Dendritic cell treated with granulocyte-macrophage colony-stimulating factor and Interleukin-4, amounts not matched to agents 40 ng/mL and 50 ng/mL, for 4 days (primary cell): Measurements from ENCODE around the gene FMNL3.
A peak's percentile ranks its signal among the peaks of the same experiment; 100 is the strongest.
"Not testable (repeated sequence)": the region's sequence is repeated elsewhere in the genome, so short reads cannot be mapped to it uniquely, and the experiment has no call there.

Source experiments
- H3K27ac Mint-ChIP-seq: one replicate; pipeline ENCODE4 v1.8.0; 2022; ENCODE audit warnings: mild to moderate bottlenecking, mixed read lengths
- H3K27me3 Mint-ChIP-seq: one replicate; pipeline ENCODE4 v1.8.0; 2022; ENCODE audit warnings: mild to moderate bottlenecking, mixed read lengths
- H3K36me3 Mint-ChIP-seq: one replicate; pipeline ENCODE4 v1.8.0; 2022; ENCODE audit warnings: low read depth, mixed read lengths
- H3K4me1 Mint-ChIP-seq: one replicate; pipeline ENCODE4 v1.8.0; 2022; ENCODE audit warnings: low read depth, mixed read lengths
- H3K4me3 Mint-ChIP-seq: one replicate; pipeline ENCODE4 v1.8.0; 2022; ENCODE audit warnings: mild to moderate bottlenecking, moderate library complexity, mixed read lengths
- H3K9me3 Mint-ChIP-seq: one replicate; pipeline ENCODE4 v1.8.0; 2022; ENCODE audit warnings: mixed read lengths
- intact Hi-C: fragments of 100-400 bp; cut with micrococcal nuclease; formaldehyde crosslinking; loops from one replicate; pipeline ENCODE4 v1.15.0; 2022

FMNL3 gene, protein sequence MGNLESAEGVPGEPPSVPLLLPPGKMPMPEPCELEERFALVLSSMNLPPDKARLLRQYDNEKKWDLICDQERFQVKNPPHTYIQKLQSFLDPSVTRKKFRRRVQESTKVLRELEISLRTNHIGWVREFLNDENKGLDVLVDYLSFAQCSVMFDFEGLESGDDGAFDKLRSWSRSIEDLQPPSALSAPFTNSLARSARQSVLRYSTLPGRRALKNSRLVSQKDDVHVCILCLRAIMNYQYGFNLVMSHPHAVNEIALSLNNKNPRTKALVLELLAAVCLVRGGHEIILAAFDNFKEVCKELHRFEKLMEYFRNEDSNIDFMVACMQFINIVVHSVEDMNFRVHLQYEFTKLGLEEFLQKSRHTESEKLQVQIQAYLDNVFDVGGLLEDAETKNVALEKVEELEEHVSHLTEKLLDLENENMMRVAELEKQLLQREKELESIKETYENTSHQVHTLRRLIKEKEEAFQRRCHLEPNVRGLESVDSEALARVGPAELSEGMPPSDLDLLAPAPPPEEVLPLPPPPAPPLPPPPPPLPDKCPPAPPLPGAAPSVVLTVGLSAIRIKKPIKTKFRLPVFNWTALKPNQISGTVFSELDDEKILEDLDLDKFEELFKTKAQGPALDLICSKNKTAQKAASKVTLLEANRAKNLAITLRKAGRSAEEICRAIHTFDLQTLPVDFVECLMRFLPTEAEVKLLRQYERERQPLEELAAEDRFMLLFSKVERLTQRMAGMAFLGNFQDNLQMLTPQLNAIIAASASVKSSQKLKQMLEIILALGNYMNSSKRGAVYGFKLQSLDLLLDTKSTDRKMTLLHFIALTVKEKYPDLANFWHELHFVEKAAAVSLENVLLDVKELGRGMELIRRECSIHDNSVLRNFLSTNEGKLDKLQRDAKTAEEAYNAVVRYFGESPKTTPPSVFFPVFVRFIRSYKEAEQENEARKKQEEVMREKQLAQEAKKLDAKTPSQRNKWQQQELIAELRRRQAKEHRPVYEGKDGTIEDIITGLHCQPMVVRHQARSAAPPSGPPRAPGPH

GRCh38 chr12:49707128-49707811 lies at the start of gene FMNL3:
FMNL3 (minus strand) TSS chr12:49707405; CDS start chr12:49707180, 225 bp downstream.
- intact Hi-C loops = loop anchor here (1.0 to 5.0 kb wide), 4 partner anchors 34 to 140 kb away; partner anchors contain the start of genes MCRS1 and TMBIM6
- H3K27ac Mint-ChIP-seq = peak within 1 kb of the TSS; percentile 94
- peaks cover 58% of the 10 kb centered on the region for H3K4me1 Mint-ChIP-seq
- peaks cover 29% of the 10 kb centered on the region for H3K27me3 Mint-ChIP-seq
- peak within 1 kb of the TSS; percentile 99 for H3K4me3 Mint-ChIP-seq
- H3K36me3 Mint-ChIP-seq = peaks cover 16% of the 10 kb centered on the region
- H3K9me3 Mint-ChIP-seq = no peaks in the 10 kb centered on the region

DNA sequence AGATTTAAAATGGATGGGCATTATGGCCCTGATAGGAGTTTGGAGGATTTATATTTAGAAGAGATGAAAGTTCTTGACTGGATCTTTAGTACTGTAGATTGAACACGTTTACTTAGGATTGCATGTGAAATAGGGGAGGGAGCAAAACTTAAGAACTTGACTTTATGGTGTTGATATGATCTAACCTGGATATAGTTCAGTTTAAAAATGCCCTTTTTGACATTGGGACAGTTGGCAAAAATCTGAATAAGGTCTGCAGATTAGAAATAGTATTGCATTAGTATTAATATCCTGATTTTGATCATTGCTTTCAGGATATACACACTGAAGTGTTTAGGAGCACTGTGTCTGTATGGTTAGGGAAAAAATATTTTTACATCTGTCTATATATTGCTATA lies 43.8 kb upstream of the FMNL3 start:
- Mint-ChIP-seq H3K4me1 (peaks cover 83% of the 10 kb centered on the region), H3K4me3 (no peak overlapping the region), H3K36me3 (peaks cover 75% of the 10 kb centered on the region), H3K27me3 (no peaks in the 10 kb centered on the region), H3K27ac (peak overlapping the region; percentile 66), H3K9me3 (no peaks in the 10 kb centered on the region)
- intact Hi-C loops = no loop called here

DNA sequence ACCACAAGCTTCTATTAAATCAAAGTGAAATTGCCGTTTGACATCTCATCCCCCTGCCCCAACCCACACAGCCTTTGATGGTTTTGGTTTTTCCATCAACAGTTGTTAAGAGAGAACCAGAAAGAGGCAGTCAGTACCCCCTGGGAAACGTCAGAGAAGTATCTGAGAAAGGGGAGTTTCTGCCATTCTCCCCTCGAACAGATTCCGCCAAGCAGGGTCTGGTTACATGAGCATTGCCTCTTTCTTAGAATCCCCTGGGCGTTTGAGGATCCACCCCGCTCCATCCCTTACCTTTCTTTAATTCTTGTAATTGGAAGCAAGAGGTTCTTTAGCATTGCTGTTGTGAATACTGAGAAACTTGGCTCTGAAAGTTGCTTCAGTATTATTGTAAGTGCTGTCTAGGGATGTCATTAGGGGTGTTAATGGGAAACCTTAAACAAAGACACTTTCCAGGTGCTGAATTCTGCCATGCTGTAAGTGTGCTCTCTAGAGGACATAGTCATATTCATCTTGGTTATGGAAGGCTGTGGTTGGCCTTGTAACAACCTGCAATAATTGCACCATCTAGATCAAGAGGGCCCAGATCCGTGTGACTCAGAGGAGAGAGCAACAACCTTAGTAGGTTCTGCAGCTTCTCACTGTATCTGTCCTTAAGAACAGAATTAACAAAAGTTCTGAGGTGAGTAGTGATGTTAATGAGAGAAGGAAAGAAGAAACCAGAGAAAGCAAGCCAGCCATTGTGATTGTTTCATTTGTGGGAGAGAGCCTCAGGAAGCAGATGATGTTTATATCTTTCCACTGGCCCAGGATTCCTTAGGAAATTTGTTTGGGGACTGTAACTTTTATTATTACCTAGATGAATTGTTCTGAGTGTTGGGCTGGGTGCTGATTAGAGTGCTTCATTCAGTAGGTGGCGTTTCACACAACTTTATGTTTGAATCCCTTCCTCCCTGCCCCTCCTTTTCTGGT lies 43.1 kb upstream of the FMNL3 start:
- peak overlapping the region; percentile 66 for H3K27ac Mint-ChIP-seq
- H3K36me3 Mint-ChIP-seq = peaks cover 68% of the 10 kb centered on the region
- no peaks in the 10 kb centered on the region for H3K27me3 Mint-ChIP-seq
- no peak overlapping the region for H3K4me3 Mint-ChIP-seq
- intact Hi-C loops = no loop called here
- H3K9me3 Mint-ChIP-seq = no peaks in the 10 kb centered on the region
- H3K4me1 Mint-ChIP-seq = peaks cover 84% of the 10 kb centered on the region

DNA sequence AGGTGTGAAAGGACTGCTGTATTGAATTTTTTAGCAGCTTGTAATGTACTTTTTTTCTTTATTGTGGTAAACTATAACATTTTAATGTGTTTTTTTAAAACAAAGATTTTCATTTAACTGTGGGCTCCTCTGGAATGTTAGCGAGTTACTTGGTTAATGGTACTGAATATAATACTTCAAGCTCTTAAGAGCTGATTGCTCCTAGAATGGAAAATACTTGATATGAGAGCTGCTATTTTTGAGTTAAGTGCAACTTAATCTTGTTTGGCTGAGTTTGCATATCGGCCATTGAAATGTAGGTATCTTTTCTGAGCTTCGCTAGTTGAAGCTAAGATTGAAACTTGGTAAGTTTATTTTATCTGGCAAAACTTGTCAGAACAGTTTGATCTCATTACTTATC lies 41.6 kb upstream of the FMNL3 start:
- intact Hi-C loops = no loop called here
- H3K27me3 Mint-ChIP-seq = no peaks in the 10 kb centered on the region

GRCh38 chr12:49748306-49748705 lies 41.1 kb upstream of the FMNL3 start:
- intact Hi-C loops = no loop called here

More for the DNA sequence above, 41.6 kb upstream of the FMNL3 start:
- H3K4me3 Mint-ChIP-seq = no peak overlapping the region
- peaks cover 84% of the 10 kb centered on the region for H3K4me1 Mint-ChIP-seq
- no peak overlapping the region for H3K27ac Mint-ChIP-seq
- H3K36me3 Mint-ChIP-seq = peaks cover 66% of the 10 kb centered on the region
- H3K9me3 Mint-ChIP-seq = no peaks in the 10 kb centered on the region

GRCh38 chr12:49744363-49744885 lies 37.2 kb upstream of the FMNL3 start:
- Mint-ChIP-seq H3K27me3 (no peaks in the 10 kb centered on the region), H3K9me3 (no peaks in the 10 kb centered on the region), H3K4me1 (peaks cover 65% of the 10 kb centered on the region), H3K27ac (no peak overlapping the region), H3K4me3 (no peak overlapping the region), H3K36me3 (peaks cover 56% of the 10 kb centered on the region)
- intact Hi-C loops = no loop called here

More at GRCh38 chr12:49748306-49748705, 41.1 kb upstream of the FMNL3 start:
- H3K4me3 Mint-ChIP-seq = no peak overlapping the region
- no peak overlapping the region for H3K27ac Mint-ChIP-seq
- peaks cover 84% of the 10 kb centered on the region for H3K4me1 Mint-ChIP-seq
- H3K27me3 Mint-ChIP-seq = no peaks in the 10 kb centered on the region
- no peaks in the 10 kb centered on the region for H3K9me3 Mint-ChIP-seq
- peaks cover 66% of the 10 kb centered on the region for H3K36me3 Mint-ChIP-seq

GRCh38 chr12:49741882-49742620 lies 34.8 kb upstream of the FMNL3 start:
- peaks cover 46% of the 10 kb centered on the region for H3K36me3 Mint-ChIP-seq
- H3K27ac Mint-ChIP-seq = peak overlapping the region; percentile 96
- H3K27me3 Mint-ChIP-seq = no peaks in the 10 kb centered on the region
- H3K4me1 Mint-ChIP-seq = peaks cover 44% of the 10 kb centered on the region
- intact Hi-C loops = loop anchor here (2.0 kb wide), 1 partner anchor 35 kb away; the partner anchor contains the start of gene FMNL3
- H3K9me3 Mint-ChIP-seq = no peaks in the 10 kb centered on the region
- peak overlapping the region; percentile 84 for H3K4me3 Mint-ChIP-seq

GRCh38 chr12:49740930-49741881 lies 34.0 kb upstream of the FMNL3 start, which contains the start of gene TMBIM6:
TMBIM6 (plus strand) TSS chr12:49741557; CDS start chr12:49752494, 10,937 bp downstream.
- H3K9me3 Mint-ChIP-seq = no peaks in the 10 kb centered on the region
- intact Hi-C loops = loop anchor here (2.0 kb wide), 1 partner anchor 34 kb away; the partner anchor contains the start of gene FMNL3
- H3K27me3 Mint-ChIP-seq = no peaks in the 10 kb centered on the region
- H3K4me1 Mint-ChIP-seq = peaks cover 36% of the 10 kb centered on the region
- peak within 1 kb of the TSS; percentile 96 for H3K27ac Mint-ChIP-seq
- H3K36me3 Mint-ChIP-seq = peaks cover 38% of the 10 kb centered on the region
- H3K4me3 Mint-ChIP-seq = peak within 1 kb of the TSS; percentile 84

GRCh38 chr12:49740277-49740676 lies 33.1 kb upstream of the FMNL3 start:
- H3K27ac Mint-ChIP-seq, H3K4me3 Mint-ChIP-seq, H3K27me3 Mint-ChIP-seq, H3K9me3 Mint-ChIP-seq: not testable (repeated sequence)
- Mint-ChIP-seq H3K4me1 (peaks cover 31% of the 10 kb centered on the region), H3K36me3 (peaks cover 37% of the 10 kb centered on the region)
- intact Hi-C loops = loop anchor here (2.0 kb wide), 1 partner anchor 33 kb away; the partner anchor contains the start of gene FMNL3

DNA sequence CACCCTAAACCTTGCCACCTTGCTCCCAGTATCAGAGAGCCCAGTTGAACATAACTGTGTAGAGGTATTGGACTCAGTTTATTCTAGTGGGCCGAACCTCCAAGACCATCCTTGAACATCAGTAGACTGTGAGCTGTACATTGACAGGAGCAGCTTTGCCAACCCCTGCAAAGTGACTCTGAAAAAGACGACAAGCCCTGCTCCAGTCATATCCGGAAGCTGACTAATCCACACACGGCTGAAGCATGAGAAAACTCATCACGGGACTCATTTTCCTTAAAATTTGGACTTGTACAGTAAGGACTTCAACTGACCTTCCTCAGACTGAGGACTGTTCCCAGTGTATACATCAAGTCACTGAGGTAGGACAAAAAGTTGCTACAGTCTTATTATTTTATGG lies 31.5 kb upstream of the FMNL3 start:
- intact Hi-C loops, H3K27ac Mint-ChIP-seq, H3K27me3 Mint-ChIP-seq, H3K9me3 Mint-ChIP-seq, H3K4me3 Mint-ChIP-seq: not testable (repeated sequence)
- Mint-ChIP-seq H3K36me3 (peaks cover 24% of the 10 kb centered on the region), H3K4me1 (peaks cover 17% of the 10 kb centered on the region)

DNA sequence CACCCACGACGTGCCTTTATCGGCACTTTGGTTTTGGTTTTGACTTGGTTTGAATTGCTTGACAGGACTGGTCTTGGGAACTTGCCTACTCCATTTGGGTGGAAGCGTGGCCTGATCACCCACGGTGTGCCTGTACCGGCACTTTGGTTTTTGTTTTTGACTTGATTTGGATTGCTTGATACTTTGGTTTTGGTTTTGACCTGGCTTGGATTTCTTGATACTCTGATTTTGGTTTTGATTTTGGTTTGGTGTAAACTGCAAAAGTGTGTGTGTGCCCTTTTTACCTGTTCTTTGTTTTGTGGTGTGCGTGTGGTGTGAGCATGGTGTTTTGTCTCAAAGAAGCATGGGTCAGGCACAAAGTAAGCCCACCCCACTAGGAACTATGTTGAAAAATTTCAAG lies 27.7 kb upstream of the FMNL3 start:
- H3K4me1 Mint-ChIP-seq, H3K27me3 Mint-ChIP-seq, H3K27ac Mint-ChIP-seq, H3K36me3 Mint-ChIP-seq, H3K9me3 Mint-ChIP-seq, intact Hi-C loops, H3K4me3 Mint-ChIP-seq: not testable (repeated sequence)
